GM19324 (cell line): ENCODE measurements around the gene SPART.
A peak's percentile ranks its signal among the peaks of the same experiment; 100 is the strongest.

ENCODE experiments used
- ATAC-seq: cut with Tn5 transposase; IDR thresholded peaks from one replicate; pipeline ENCODE4 v1.9.1; 2021; ENCODE audit warnings: mild to moderate bottlenecking, moderate library complexity; ENCODE audit not compliant: unreplicated experiment, low FRiP score

Gene SPART

GRCh38 chr13:36346222-36347083 lies at the start of gene SPART:
Gene SPART, minus strand, starts transcription at chr13:36346394. Its CDS starts 10,564 bp downstream, at chr13:36335830.
- peak; percentile 96 for ATAC-seq

DNA sequence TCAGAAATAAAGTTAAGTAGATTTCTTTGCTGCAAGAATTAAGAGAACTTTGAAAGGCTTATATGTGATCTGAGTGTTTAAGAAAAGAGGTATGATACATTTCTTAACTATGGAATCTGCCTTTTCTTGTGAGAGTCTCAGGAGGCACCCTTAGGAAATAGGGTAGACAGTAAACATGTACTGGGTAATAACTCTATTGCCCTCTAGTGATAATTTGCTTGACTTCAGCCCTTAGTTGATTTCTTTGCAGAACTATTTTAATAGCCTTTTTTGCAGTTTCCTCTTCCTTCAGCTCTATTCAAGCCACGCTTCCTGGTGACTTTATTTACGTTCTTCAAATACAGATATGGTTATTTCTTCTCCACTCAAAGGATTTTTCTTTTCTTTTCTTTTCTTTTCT lies 49.1 kb upstream of the SPART start:
- no peak for ATAC-seq

- no peak for ATAC-seq
These were observed 39.3 kb upstream of the SPART start for GRCh38 chr13:36385489-36385888.

GRCh38 chr13:36382030-36382429 lies 35.8 kb upstream of the SPART start:
- no peak for ATAC-seq

DNA sequence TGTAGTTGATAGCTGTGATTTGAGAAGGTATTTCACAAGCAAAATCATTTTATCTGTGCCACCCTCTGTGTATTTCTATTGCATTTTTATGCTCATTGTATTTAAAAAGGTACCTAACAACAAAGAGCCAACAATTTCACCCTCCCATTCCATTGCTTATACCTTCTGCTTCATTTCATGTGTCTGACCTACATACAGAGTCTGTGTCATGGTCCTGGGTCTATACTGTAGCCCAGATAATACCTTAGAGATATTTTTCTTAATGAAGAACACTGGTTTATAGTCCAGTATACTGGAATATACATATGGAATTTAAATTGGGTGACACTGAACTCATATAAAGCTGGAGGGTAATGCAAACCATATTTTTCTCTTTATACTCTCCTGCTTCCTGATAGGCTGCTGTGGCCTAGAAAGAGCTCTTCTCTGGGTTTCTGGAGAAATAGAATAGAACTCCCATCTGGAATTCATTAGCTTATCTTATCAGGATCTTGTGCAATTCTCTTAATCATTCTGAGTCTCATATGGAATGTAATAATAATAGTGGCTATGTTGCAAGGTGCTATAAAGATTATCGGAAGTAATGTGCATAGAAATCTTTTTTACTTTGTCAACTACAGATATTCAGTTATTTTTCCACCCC lies 31.8 kb upstream of the SPART start:
- no peak for ATAC-seq

- no peak for ATAC-seq
These were observed 27.9 kb upstream of the SPART start for GRCh38 chr13:36374063-36374462.

DNA sequence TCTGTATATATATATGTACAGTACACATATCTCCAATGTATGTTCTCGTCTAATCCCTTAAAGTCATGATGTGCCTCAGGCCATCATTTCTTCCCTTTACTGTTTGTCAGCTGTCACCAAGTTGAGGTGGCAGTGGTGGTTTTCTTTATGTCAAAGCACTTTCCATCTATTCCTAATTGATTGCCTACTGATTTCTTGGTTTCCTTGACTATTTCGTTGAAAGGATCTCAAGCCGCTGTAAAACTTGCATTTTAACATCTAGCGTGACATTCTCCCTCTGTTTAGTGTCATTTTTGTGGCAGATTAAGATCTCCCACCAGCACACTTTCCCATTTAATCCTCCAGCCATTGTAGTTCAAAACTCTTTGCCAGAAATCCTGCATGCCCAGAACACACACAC lies 25.0 kb upstream of the SPART start:
- no peak for ATAC-seq

DNA sequence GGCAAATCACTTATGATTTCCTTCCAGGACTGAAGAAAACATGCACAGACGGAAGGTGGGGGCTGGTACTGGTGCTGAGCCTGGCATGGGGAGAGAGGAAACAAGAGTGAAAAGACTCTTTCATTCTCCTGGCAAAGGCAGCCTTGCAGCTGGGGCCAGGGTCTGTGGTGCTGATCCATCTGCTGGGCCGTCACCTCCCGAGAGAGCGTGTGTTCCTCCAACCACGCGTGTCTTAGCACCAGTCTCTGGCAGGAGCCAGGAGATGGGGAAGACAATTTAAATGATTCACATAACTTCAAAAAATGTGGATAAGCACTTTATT lies 23.9 kb upstream of the SPART start:
- no peak for ATAC-seq

DNA sequence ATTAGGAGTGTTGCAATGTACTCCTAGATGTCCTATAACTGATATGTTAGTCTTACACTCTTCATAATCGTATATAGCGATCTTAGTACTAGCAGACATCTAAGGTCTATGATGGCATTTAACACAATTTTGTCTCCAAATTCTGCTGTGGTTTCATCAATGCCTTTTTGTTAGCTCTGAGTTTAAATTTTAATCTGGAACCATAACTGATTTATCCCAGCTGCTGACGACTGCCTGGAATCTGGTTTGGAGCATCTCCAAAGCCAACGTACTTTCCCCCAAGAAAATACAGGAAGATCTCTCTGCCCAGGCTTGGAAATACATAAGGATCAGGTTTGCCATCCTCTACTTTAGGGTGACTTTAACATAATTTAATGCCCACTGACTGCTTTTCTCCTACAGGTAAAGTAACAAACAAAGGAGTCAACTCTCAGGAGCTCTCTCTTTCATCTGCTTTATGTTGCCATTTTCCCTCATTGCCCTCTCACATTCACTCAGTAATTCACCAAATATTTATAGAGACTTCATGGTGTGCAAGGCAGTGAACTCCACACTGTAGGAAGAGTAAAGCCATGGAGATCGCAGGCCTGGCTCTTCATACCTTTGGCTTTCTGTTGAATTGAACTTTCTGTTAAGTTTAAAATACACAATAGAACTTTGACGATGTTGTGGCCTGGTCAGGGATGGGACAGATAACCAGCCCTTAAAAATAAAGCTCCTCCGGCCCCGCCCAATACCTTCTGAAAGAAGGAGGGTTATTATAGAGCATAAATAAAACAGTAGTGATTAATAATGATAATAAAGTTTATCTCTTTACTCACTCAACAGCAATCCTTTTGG lies 23.3 kb upstream of the SPART start:
- ATAC-seq = no peak

GRCh38 chr13:36366031-36366430 lies 19.8 kb upstream of the SPART start:
- ATAC-seq = no peak

GRCh38 chr13:36363366-36363863 lies 17.2 kb upstream of the SPART start:
- ATAC-seq = no peak

- no peak for ATAC-seq
These were observed 16.7 kb upstream of the SPART start for GRCh38 chr13:36362914-36363313.

DNA sequence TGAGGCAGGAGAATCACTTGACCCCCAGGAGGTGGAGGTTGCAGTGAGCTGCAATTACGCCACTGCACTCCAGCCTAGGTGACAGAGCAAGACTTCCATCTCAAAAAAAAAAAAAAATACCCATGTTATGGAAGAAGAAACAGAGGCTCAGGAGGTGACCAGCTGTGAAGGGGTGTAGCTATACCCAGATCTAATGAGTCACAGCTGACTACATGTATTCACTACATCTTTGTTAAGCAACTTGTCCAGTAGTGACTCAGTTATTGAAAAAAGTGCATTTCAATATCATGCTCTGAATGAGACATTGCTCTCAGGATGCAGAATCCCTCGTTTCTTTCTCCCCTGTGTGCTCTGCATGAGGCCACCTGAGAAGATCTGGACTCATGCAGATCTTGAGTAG lies 16.1 kb upstream of the SPART start:
- ATAC-seq = no peak

DNA sequence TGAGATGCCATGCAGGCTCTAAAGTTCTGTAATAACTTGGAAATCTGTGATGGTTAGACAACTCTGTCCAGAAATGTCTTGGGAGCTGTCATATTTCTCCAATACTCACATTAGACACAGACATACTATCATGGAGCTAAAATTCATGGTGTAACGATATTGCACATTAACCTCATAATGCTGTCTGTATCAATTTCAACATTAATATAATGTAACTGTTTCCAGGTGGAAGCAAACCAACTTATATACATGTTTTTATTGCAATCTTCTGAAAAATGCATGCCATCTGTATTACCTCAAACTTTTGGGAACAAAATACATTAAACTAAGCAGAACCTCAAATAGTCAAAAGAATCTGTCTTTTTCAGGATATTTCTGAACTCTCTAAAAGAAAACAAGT lies 14.7 kb upstream of the SPART start:
- no peak for ATAC-seq

- ATAC-seq = no peak
These were observed 13.2 kb upstream of the SPART start for GRCh38 chr13:36359301-36359950.

- ATAC-seq = no peak
These were observed 12.1 kb upstream of the SPART start for GRCh38 chr13:36358175-36358718.

- ATAC-seq = no peak
These were observed 11.5 kb upstream of the SPART start for GRCh38 chr13:36357692-36358091.

- no peak for ATAC-seq
These were observed 11.0 kb upstream of the SPART start for GRCh38 chr13:36357231-36357630.

GRCh38 chr13:36356058-36356457 lies 9.9 kb upstream of the SPART start:
- no peak for ATAC-seq

DNA sequence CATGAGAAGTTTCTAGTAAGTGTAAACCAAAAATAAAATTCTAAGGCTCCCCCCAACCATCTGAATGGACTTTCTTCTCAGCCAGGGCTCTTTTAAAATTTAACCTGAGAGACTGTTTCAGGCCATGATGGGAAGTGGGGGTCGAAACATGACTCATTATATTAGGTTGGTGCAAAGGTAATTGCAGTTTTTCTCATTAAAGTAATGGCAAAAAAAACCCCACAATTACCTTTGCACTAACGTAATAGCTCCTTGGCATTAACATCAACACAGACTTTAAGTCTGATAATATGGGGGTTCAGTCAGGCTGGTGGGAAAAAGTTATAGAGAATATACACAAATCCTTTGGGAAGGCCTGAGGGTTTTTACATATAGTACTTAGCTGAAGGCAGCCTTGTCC lies 9.4 kb upstream of the SPART start:
- no peak for ATAC-seq
